Fibroblast of lung (primary cell): Measurements from ENCODE around the gene AQP9.

Experiments used
- CTCF ChIP-seq, 2 donors: IDR thresholded peaks in 1 of 2; conservative IDR thresholded peaks in 1 of 2; 1 replicate in 1 of 2; 2 replicates in 1 of 2; pipeline ENCODE4 v1.5.1; 2011 to 2012; ENCODE audit warnings: low read length in 2 of 2, control low read depth in 1 of 2, inconsistent platforms in 1 of 2, low read depth in 1 of 2, mild to moderate bottlenecking in 1 of 2
- EZH2 ChIP-seq: IDR thresholded peaks from 2 replicates; pipeline ENCODE4 v1.5.1; 2012; ENCODE audit warnings: low read length, control low read depth, mild to moderate bottlenecking; ENCODE audit errors: missing control alignments

- TF ChIP-seq CTCF (conservative IDR thresholded peaks at IDR 0.05 in 1 of 2, IDR thresholded peaks at IDR 0.05 in 1 of 2; ENCODE audit: low read depth in 1 of 2, low read length in 2 of 2) (no peak), EZH2 (no peak)
Observed at GRCh38 chr15:58214591-58215340, 76.6 kb downstream of the AQP9 start.
